ENCODE data around the gene HOMER1.
"Not testable (repeated sequence)": the region's sequence is repeated elsewhere in the genome, so short reads cannot be mapped to it uniquely, and the experiment has no call there.

The HOMER1 gene

GRCh38 chr5:79418276-79418675 lies 95.7 kb downstream of the HOMER1 start:
- no peak for DNase-seq (ENCODE audit: low spot score)

- DNase-seq (ENCODE audit: low spot score) = no peak
Measured at GRCh38 chr5:79417495-79417894, 96.4 kb downstream of the HOMER1 start.

- peak; percentile 44 for DNase-seq (ENCODE audit: low spot score)
Measured at GRCh38 chr5:79416499-79416898, 97.4 kb downstream of the HOMER1 start.

- no peak for DNase-seq (ENCODE audit: low spot score)
Measured at GRCh38 chr5:79413112-79413511, 100.8 kb downstream of the HOMER1 start.

- DNase-seq (ENCODE audit: low spot score) = no peak
Measured at GRCh38 chr5:79408028-79408427, 105.9 kb downstream of the HOMER1 start.

GRCh38 chr5:79407591-79407990 lies 106.3 kb downstream of the HOMER1 start:
- no peak for DNase-seq (ENCODE audit: low spot score)

- no peak for DNase-seq (ENCODE audit: low spot score)
Measured at GRCh38 chr5:79401216-79401615, 112.7 kb downstream of the HOMER1 start.

GRCh38 chr5:79399046-79399445 lies 114.9 kb downstream of the HOMER1 start:
- DNase-seq (ENCODE audit: low spot score) = no peak

GRCh38 chr5:79397080-79397479 lies 116.9 kb downstream of the HOMER1 start:
- no peak for DNase-seq (ENCODE audit: low spot score)

GRCh38 chr5:79396265-79396664 lies 117.7 kb downstream of the HOMER1 start:
- no peak for DNase-seq (ENCODE audit: low spot score)

- DNase-seq (ENCODE audit: low spot score) = no peak
Measured at GRCh38 chr5:79395296-79395695, 118.6 kb downstream of the HOMER1 start.

- DNase-seq (ENCODE audit: low spot score) = no peak
Measured at GRCh38 chr5:79392776-79393175, 121.2 kb downstream of the HOMER1 start.

GRCh38 chr5:79386679-79387078 lies 127.3 kb downstream of the HOMER1 start:
- no peak for DNase-seq (ENCODE audit: low spot score)

- not testable (repeated sequence) for DNase-seq (ENCODE audit: low spot score)
Measured at GRCh38 chr5:79385126-79385525, 128.8 kb downstream of the HOMER1 start.

- DNase-seq (ENCODE audit: low spot score) = no peak
Measured at GRCh38 chr5:79378510-79379186, 135.3 kb downstream of the HOMER1 start.

GRCh38 chr5:79357398-79357797 lies 156.5 kb downstream of the HOMER1 start:
- DNase-seq (ENCODE audit: low spot score) = no peak

- DNase-seq (ENCODE audit: low spot score) = no peak
Measured at GRCh38 chr5:79349881-79350280, 164.1 kb downstream of the HOMER1 start.

GRCh38 chr5:79349047-79349446 lies 164.9 kb downstream of the HOMER1 start:
- no peak for DNase-seq (ENCODE audit: low spot score)

GRCh38 chr5:79346420-79346824 lies 167.5 kb downstream of the HOMER1 start:
- peak; percentile 70 for DNase-seq (ENCODE audit: low spot score)

GRCh38 chr5:79333852-79334557 lies 179.9 kb downstream of the HOMER1 start:
- DNase-seq (ENCODE audit: low spot score) = no peak

GRCh38 chr5:79330071-79330470 lies 183.9 kb downstream of the HOMER1 start:
- DNase-seq (ENCODE audit: low spot score) = no peak

- no peak for DNase-seq (ENCODE audit: low spot score)
Measured at GRCh38 chr5:79329453-79329852, 184.5 kb downstream of the HOMER1 start.
